GM12872 (cell line): ENCODE results near the gene GARIN1A.

Experiments
- TF ChIP-seq, protein P1 (sequence below): IDR thresholded peaks from 3 replicates; pipeline ENCODE4 v1.5.1; 2011; ENCODE audit warnings: low read depth, mild to moderate bottlenecking, low read length, moderate library complexity; ENCODE audit not compliant: insufficient read depth

Gene GARIN1A

GRCh38 chr7:128714701-128715495, 42.8 kb downstream of the GARIN1A start:
- TF ChIP-seq, protein P1, sequence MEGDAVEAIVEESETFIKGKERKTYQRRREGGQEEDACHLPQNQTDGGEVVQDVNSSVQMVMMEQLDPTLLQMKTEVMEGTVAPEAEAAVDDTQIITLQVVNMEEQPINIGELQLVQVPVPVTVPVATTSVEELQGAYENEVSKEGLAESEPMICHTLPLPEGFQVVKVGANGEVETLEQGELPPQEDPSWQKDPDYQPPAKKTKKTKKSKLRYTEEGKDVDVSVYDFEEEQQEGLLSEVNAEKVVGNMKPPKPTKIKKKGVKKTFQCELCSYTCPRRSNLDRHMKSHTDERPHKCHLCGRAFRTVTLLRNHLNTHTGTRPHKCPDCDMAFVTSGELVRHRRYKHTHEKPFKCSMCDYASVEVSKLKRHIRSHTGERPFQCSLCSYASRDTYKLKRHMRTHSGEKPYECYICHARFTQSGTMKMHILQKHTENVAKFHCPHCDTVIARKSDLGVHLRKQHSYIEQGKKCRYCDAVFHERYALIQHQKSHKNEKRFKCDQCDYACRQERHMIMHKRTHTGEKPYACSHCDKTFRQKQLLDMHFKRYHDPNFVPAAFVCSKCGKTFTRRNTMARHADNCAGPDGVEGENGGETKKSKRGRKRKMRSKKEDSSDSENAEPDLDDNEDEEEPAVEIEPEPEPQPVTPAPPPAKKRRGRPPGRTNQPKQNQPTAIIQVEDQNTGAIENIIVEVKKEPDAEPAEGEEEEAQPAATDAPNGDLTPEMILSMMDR, result no peak

DNA sequence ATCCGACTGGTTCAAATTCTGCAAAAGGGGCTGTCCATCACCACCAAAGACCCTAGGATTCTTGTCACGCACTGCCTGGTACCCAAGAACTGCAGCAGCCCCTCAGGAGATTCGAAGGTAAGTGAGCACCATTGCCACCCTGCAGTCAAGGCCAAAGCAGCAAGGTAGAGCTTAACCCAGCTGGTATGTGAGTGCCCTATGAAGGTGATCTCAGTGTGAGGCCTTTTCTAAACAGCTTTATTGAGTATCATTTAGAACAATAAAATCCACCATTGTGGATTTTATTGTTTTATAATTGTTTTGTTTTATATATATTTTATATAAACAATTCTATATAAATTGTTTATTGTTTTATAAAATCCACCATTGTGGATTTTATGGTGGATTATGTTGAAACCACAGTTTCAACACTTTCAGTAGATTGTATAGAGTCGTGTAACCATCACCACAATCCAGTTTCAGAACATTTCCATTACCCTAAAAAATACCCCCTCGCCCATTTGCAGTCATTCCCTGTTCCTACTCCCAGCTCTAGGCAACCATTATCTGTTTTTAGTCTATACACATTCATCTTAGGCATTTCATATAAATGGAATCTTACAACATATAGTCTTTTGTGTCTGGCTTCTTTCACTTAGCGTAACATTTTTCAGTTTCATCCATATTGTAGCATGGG, 47.0 kb downstream of the GARIN1A start:
- TF ChIP-seq, protein P1, result no peak

- TF ChIP-seq, protein P1, result no peak
Measured at GRCh38 chr7:128721376-128721775, 49.3 kb downstream of the GARIN1A start.
